Smooth muscle cell (in vitro differentiated cells): ENCODE results near the gene LAMC2. TPM values are rescaled to one million over a fixed set of nuclear protein-coding genes. Genes with fewer than 3 reads are reported as not detected.

ENCODE experiments used
- DNase-seq: peaks from one replicate; lab custom pipeline; 2025; ENCODE audit not compliant: unreplicated experiment; lab: John Stamatoyannopoulos, UW
- H2AFZ ChIP-seq: fragments of 200-600 bp; sonication (generic); 2 replicates; pipeline ENCODE4 v1.6.0; 2016; ENCODE audit warnings: antibody characterized with exemption, low read depth, mild to moderate bottlenecking
- H3F3A ChIP-seq: fragments of 200-600 bp; sonication (generic); 2 replicates; pipeline ENCODE4 v1.6.0; 2017; ENCODE audit warnings: antibody characterized with exemption, low read depth
- H3K27ac ChIP-seq: fragments of 200-600 bp; sonication (generic); 2 replicates; pipeline ENCODE4 v1.5.1; 2016; ENCODE audit warnings: low read depth, mild to moderate bottlenecking
- H3K27me3 ChIP-seq: fragments of 200-600 bp; sonication (generic); 2 replicates; pipeline ENCODE4 v1.6.1; 2016; ENCODE audit warnings: low read depth, mild to moderate bottlenecking
- H3K36me3 ChIP-seq: fragments of 200-600 bp; sonication (generic); 2 replicates; pipeline ENCODE4 v1.5.1; 2016; ENCODE audit warnings: low read depth
- H3K4me1 ChIP-seq: fragments of 200-600 bp; sonication (generic); 2 replicates; pipeline ENCODE4 v1.5.1; 2016; ENCODE audit warnings: low read depth
- H3K4me2 ChIP-seq: fragments of 200-600 bp; sonication (generic); 2 replicates; pipeline ENCODE4 v1.6.0; 2016; ENCODE audit warnings: mild to moderate bottlenecking
- H3K4me3 ChIP-seq: fragments of 200-600 bp; sonication (generic); 2 replicates; pipeline ENCODE4 v1.5.1; 2016; ENCODE audit warnings: mild to moderate bottlenecking
- H3K79me2 ChIP-seq: fragments of 200-600 bp; sonication (generic); 2 replicates; pipeline ENCODE4 v1.6.0; 2016; ENCODE audit warnings: low read depth, mild to moderate bottlenecking
- H3K9ac ChIP-seq: fragments of 200-600 bp; sonication (generic); 2 replicates; pipeline ENCODE4 v1.6.0; 2016; ENCODE audit warnings: low read depth
- H3K9me3 ChIP-seq: fragments of 200-600 bp; sonication (generic); replicated peaks from 2 replicates; pipeline ENCODE4 v1.5.1; 2016; ENCODE audit warnings: low read depth
- H4K20me1 ChIP-seq: fragments of 200-600 bp; sonication (generic); 2 replicates; pipeline ENCODE4 v1.6.0; 2016; ENCODE audit warnings: low read depth
- CTCF ChIP-seq: fragments of 200-600 bp; sonication (generic); IDR thresholded peaks from 2 replicates; pipeline ENCODE4 v1.5.1; 2017; ENCODE audit warnings: borderline replicate concordance, mild to moderate bottlenecking, antibody characterized with exemption; ENCODE audit not compliant: insufficient read depth, poor library complexity, severe bottlenecking
- WGBS: methylation state at CpG from one replicate; pipeline ENCODE4 v1.1.7; 2016; ENCODE audit warnings: low lambda C conversion rate; 5-methylcytosine and 5-hydroxymethylcytosine counted together
- polyA plus RNA-seq: library from polyadenylated mRNA; unstranded; fragments of >200 nt; fragmentation: Nextera tagmentation; extraction: Ambion mirVana; gene quantifications from 2 replicates; pipeline ENCODE4 v1.2.1, GENCODE V29; 2016
- total RNA-seq: library from RNA; depleted of rRNA; stranded (reverse); fragments of >200 nt; gene quantifications from 2 replicates; pipeline ENCODE4 v1.2.3, GENCODE V29; 2014

The LAMC2 gene
- total and polyA plus RNA-seq, 2 experiments from 2014 or later, result 35.1 to 120 TPM

GRCh38 chr1:183263886-183264602, 78.0 kb downstream of the LAMC2 start:
- no peak overlapping the region for H3K27ac ChIP-seq
- no peaks in the 10 kb centered on the region for H3K9me3 ChIP-seq
- no peak overlapping the region for H3K9ac ChIP-seq
- no peak overlapping the region for H2AFZ ChIP-seq
- H3K79me2 ChIP-seq, result no peaks in the 10 kb centered on the region
- H3K36me3 ChIP-seq, result no peaks in the 10 kb centered on the region
- H3K27me3 ChIP-seq, result no peaks in the 10 kb centered on the region
- H3K4me2 ChIP-seq, result no peak overlapping the region
- TF ChIP-seq CTCF, result no peak
- H3K4me1 ChIP-seq, result no peaks in the 10 kb centered on the region
- no peaks in the 10 kb centered on the region for H4K20me1 ChIP-seq
- DNase-seq, result no peak
- no peak overlapping the region for H3K4me3 ChIP-seq
- peaks cover under 1% of the 10 kb centered on the region for H3F3A ChIP-seq
- WGBS, result 80% methylated on average over 6 of the region's 6 CpGs

- H2AFZ ChIP-seq, result no peak overlapping the region
- no peak for DNase-seq
- no peak for TF ChIP-seq CTCF
- H3K4me1 ChIP-seq, result peaks cover 11% of the 10 kb centered on the region
- WGBS, result 72% methylated on average over 7 of the region's 7 CpGs
- no peaks in the 10 kb centered on the region for H3K27me3 ChIP-seq
- no peaks in the 10 kb centered on the region for H3K79me2 ChIP-seq
- no peaks in the 10 kb centered on the region for H4K20me1 ChIP-seq
- no peak overlapping the region for H3K4me3 ChIP-seq
- peak overlapping the region; percentile 32 for H3K4me2 ChIP-seq
- peak overlapping the region; percentile 80 for H3K27ac ChIP-seq
- H3K9ac ChIP-seq, result no peak overlapping the region
- H3F3A ChIP-seq, result peaks cover 25% of the 10 kb centered on the region
- H3K9me3 ChIP-seq, result no peaks in the 10 kb centered on the region
- H3K36me3 ChIP-seq, result no peaks in the 10 kb centered on the region
Measured at GRCh38 chr1:183267646-183268431, 81.8 kb downstream of the LAMC2 start.

- Histone ChIP-seq H3K36me3 (no peaks in the 10 kb centered on the region), H3K4me3 (no peak overlapping the region), H3K79me2 (no peaks in the 10 kb centered on the region), H3F3A (peaks cover 31% of the 10 kb centered on the region), H3K9me3 (no peaks in the 10 kb centered on the region), H3K4me2 (peak overlapping the region; percentile 34), H3K4me1 (peaks cover 15% of the 10 kb centered on the region), H3K9ac (no peak overlapping the region), H4K20me1 (no peaks in the 10 kb centered on the region), H3K27me3 (no peaks in the 10 kb centered on the region), H2AFZ (no peak overlapping the region), H3K27ac (peak overlapping the region; percentile 75)
- no peak for TF ChIP-seq CTCF
- DNase-seq, result no peak
- 7% methylated on average over 5 of the region's 5 CpGs for WGBS
Measured at GRCh38 chr1:183270541-183271141, 84.6 kb downstream of the LAMC2 start.
